Hypothalamus (tissue), 51 donors: ENCODE results near the gene CTSE.
"Not testable (repeated sequence)": the region's sequence is repeated elsewhere in the genome, so short reads cannot be mapped to it uniquely, and the experiment has no call there.

Source experiments
- DNase-seq, 51 donors: peaks; one replicate each; lab custom pipeline; 2025; lab: John Stamatoyannopoulos, UW

CTSE gene

GRCh38 chr1:206023695-206024094, at the start of gene CTSE:
Gene CTSE (minus strand): TSS chr1:206023895. CDS start chr1:206023791, 104 bp downstream.
- DNase-seq: no peak

DNA sequence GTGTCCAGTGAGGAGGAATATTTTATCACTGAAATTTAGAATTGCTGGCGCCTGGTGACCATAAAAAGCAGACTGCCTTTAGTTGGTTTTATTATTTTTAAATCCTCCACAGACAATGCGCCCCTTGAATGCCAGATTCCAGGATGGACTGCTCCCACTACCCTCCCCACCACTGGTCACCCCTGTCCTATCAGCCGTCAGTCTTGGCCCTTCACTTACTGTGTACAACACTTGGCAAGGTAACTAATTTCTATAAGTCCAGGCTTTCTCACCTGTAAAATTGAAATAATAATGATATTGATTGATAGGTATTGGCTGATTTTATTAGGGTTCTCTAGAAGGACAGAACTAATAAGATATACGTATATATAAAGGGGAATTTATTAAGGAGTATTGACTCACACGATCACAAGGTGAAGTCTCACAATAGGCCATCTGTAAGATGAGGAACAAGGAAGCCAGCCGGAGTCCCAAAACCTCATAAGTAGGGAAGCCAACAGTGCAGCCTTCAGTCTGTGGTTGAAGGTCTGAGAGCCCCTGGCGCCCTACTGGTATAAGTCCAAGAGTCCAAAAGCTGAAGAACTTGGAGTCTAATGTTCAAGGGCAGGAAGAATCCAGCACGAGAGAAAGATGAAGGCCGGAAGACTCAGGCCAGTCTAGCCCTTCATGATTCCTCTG, 47.1 kb upstream of the CTSE start:
- no peak for DNase-seq

- DNase-seq: no peak
Observed at GRCh38 chr1:206068314-206068713, 44.6 kb upstream of the CTSE start.

DNA sequence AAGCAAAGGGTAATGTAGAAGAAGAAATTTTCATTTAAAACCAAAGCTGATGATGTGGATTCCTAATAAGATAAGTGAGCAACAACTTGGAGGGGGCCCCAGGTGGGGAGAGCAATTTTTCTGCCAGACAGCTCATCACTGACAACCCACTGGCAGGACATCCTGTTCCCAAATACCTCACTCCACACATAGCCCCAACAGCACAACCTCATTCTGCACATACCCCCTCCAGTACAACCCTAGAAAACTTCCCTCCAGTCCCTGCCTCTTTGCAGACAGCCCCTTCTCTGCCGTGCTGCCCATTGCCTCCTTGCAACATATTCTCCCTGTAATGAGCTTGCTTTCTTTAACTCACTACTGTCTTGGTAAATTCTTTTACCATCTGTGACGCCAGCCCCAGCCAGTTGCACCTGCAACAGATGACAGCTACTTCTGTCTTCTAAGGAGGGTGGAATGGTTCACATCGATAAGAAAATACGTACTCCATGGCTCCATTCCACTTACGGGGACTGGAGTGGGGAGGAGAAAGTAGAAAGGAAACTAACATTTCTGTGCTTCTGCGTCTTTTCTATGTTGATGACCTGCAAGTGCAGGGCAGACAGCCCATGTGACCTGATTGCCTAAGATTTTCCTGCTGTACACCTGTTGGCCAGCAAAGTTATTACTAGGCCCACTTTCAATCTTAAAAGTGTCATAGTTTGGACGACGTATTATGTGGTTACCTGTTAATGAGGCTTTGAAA, 44.0 kb upstream of the CTSE start:
- no peak for DNase-seq

DNA sequence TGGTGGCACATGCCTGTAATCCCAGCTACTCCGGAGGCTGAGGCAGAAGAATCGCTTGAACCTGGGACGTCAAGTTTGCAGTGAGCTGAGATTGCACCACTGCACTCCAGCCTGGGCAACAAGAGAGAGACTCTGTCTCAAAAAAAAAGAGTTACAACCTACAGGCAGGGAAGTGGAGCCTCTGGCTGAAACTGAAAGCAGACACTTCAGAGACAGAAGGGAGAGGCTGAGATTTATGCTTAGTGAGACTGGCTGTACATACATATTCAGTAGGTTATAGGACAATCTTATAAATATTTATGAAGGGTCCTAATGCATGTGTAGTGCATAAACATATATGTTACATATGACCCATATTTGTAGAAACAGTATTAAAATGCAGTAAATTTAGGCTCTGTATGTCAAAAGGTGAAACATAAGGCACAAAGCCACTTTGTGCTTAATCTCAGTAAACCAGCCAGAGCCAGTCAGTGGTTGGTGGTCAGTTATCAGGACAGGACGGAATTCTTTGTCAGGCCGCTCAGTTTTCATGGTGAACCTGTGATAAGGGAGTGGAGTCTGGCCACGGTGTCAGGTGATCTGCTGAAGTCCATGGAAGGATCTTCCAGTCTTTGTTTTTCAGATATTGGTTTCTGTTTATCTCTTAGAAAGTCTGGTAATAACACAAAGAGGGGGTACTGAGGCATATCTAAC, 42.9 kb upstream of the CTSE start:
- no peak for DNase-seq

- no peak for DNase-seq
Observed at GRCh38 chr1:206065547-206066145, 42.0 kb upstream of the CTSE start.

- not testable (repeated sequence) for DNase-seq
Observed at GRCh38 chr1:206064501-206064900, 40.8 kb upstream of the CTSE start.

GRCh38 chr1:206064001-206064400, 40.3 kb upstream of the CTSE start:
- not testable (repeated sequence) for DNase-seq

GRCh38 chr1:206062464-206062863, 38.8 kb upstream of the CTSE start:
- DNase-seq: no peak

GRCh38 chr1:206060844-206061243, 37.1 kb upstream of the CTSE start:
- DNase-seq: no peak

- no peak for DNase-seq
Observed at GRCh38 chr1:206059355-206059915, 35.7 kb upstream of the CTSE start.

GRCh38 chr1:206058927-206059292, 35.2 kb upstream of the CTSE start:
- no peak for DNase-seq

DNA sequence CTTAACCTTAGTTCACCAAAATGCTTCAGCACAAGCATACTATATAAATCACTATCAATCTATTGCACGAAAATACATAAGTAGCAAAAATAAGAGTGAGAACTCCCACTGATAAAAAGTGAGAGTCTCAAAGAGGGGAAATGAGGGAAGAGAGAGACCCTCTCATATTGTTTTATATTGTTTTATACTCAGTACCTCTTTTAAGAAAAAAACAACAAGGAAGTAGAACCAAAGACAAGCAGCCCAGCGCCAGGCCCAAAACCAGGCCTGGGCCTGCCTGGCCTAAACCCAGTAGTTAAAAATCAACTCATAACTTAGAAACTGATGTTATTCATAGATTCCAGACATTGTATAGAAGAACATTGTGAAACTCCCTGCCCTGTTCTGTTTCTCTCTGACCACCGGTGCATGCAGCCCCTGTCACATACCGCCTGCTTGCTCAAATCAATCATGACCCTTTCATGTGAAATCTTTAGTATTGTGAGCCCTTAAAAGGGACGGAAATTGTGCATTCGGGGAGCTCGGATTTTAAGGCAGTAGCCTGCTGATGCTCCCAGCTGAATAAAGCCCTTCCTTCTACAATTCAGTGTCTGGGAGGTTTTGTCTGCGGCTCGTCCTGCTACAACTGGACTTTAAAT, 34.7 kb upstream of the CTSE start:
- DNase-seq: not testable (repeated sequence)

GRCh38 chr1:206055639-206056323, 32.1 kb upstream of the CTSE start:
- not testable (repeated sequence) for DNase-seq

GRCh38 chr1:206055069-206055625, 31.5 kb upstream of the CTSE start:
- DNase-seq: not testable (repeated sequence)

DNA sequence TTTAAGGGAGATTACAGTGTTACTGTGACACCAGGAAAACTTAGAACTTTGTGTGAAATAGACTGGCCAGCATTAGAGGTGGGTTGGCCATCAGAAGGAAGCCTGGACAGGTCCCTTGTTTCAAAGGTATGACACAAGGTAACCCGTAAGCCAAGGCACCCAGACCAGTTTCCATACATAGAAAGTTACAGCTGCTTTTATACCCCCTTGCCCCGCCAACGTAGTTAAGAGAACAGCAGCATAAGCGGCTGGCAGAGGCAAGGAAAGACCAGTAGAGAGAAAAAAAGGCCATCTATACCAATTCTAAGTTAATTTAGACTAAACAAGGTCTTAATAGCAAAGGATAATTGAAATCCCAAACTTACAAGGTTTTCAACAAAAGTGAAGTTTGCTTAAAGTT, 29.9 kb upstream of the CTSE start:
- not testable (repeated sequence) for DNase-seq

- not testable (repeated sequence) for DNase-seq
Observed at GRCh38 chr1:206052919-206053610, 29.4 kb upstream of the CTSE start, which contains the start of gene RHEX. Gene RHEX (plus strand): TSS chr1:206053173. CDS start chr1:206097829, 44,656 bp downstream.

- not testable (repeated sequence) for DNase-seq
Observed at GRCh38 chr1:206052231-206052865, 28.7 kb upstream of the CTSE start.
